SIG-M5 treated with dmso at 0.1 percent for 504 hours (cell line): ENCODE data around the gene SLC9A7.
"Not testable (repeated sequence)": the region's sequence is repeated elsewhere in the genome, so short reads cannot be mapped to it uniquely, and the experiment has no call there.

Experiments
- DNase-seq: peaks from one replicate; lab custom pipeline; 2025; ENCODE audit not compliant: unreplicated experiment; lab: John Stamatoyannopoulos, UW

The SLC9A7 gene

GRCh38 chrX:46758956-46759644 lies at the start of gene SLC9A7:
SLC9A7 (minus strand) TSS chrX:46759118; CDS start chrX:46759029, 89 bp downstream.
- peak; percentile 43 for DNase-seq

- DNase-seq = no peak
These were observed 46.4 kb upstream of the SLC9A7 start for GRCh38 chrX:46805270-46805669.

DNA sequence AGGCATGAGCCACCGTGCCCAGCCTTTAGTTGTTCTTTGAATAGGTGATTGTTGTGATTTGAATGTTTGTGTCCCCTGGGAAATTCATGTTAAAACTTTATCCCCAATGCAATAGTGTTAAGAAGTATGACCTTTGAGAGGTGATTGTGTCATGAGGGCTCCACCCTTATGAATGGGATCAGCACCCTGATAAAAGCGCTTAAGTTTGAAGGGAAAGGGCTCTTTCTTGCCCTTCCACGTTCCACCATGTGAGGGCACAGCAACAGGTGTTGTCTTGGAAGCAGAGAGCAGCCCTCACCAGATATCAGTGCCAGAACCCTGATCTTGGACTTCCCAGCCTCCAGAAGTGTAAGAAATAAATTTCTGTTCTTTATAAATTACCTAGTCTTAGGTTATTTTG lies 44.2 kb upstream of the SLC9A7 start:
- no peak for DNase-seq

GRCh38 chrX:46796574-46797191 lies 37.8 kb upstream of the SLC9A7 start:
- DNase-seq = peak; percentile 54

GRCh38 chrX:46793386-46794143 lies 34.6 kb upstream of the SLC9A7 start:
- no peak for DNase-seq

DNA sequence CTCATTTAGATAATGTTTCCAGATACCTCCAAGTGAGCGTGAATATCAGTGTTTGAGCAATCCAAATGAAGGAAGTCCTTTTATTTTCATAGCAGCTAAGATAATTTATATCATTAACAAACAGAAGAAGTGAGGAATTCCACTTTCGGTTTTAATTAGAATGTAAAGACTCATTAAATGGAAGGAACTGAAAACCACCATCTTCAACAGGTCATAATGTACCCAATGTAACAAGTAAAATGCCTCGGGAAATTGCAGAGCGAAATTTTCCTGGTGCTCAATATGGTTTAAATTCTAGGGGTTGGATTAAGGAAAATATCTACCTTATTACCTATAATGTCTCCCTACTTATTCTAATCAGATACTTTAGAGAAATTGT lies 33.9 kb upstream of the SLC9A7 start:
- DNase-seq = no peak

DNA sequence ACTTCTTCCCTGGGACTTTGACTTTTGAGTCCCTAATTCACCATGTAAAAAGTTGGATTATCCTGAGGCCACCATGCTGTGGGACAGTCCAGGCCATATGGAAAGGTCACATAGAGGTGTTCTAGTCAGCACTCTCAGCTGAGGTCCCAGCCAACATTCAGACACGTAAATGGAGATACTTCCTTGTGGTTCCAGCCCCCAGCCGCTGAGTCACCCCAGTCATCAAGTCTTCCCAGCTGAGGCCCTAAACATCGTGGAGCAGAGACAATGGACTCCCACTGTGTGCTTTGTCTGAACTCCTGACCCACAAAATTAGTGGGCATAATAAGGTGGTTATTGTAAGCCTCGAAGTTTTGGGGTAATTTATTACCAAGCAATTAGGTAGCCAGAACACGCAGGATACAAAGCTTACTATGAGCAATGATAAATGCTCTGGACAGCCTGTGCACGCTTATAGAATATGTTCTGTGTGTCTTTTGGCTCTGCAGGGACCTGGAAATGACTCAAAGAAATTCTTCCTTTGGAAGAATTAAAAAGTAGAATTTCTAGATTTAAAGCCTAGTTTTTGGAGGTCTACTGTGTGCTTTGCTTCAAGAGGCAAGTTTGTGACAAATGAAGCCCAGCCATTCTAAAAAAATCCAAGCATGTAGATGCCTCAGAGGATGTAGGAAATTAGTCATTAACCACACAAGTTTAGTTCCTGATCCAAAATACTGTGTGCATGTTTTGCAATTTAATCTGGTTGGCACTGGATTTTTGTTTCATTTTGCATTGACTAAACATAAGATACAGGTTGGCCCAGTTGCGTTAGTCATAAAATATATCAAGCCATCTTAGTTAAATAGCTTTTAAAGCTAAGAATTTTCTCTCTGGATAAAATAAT lies 33.2 kb upstream of the SLC9A7 start:
- DNase-seq = peak; percentile 92

- DNase-seq = no peak
These were observed 30.0 kb upstream of the SLC9A7 start for GRCh38 chrX:46788902-46789301.

DNA sequence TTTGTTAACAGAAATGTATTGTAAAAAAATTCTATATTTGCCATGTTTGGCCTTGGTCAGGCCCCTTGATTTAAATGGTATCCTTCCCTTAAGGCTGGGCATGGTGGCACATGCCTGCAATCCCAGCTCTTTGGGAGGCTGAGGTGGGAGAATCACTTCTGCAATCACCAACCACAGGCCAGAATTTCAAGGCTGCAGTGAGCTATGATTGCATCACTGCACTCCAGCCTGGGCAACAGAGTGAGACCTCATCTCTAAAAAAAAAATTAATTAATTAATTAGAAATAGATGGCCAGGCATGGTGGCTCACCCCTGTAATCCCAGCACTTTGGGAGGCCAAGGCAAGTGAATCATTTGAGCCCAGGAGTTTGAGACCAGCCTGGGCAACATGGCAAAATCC lies 25.5 kb upstream of the SLC9A7 start:
- DNase-seq = not testable (repeated sequence)

DNA sequence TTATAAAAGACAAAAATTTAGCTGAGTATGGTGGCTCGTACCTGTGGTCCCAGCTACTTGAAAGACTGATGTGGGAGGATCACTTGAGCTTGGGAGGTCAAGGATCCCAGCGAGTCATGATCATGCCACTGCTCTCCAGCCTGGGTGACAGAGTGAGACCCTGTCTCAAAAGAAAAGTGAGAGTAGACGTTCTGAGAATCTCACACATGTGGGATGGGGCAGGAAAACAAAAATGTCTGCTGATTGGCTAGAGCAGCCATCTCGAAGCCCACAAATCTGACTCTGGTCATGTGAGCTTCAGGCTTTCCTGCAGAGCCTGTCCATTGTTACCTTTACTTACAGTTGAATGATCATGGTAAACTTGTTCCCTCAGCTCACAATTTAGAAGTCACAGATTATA lies 23.1 kb upstream of the SLC9A7 start:
- DNase-seq = no peak

- DNase-seq = no peak
These were observed 19.3 kb upstream of the SLC9A7 start for GRCh38 chrX:46777971-46778810.

DNA sequence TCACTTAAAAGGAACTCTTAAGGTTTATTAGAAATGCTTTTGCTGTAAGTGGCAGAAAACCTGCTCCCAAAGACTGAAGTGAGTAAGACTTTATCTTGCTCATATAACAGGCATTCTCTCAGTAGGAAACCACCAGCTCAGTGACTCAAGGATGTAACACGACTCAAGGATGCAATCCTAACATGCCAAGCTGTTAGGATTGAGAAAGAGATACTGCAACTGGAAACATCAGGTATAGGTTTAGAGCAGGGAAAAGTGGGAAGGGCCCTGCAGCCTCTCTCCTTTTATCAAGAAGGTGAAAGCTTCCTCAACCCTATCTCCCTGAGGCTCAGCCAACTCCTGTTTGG lies 11.9 kb upstream of the SLC9A7 start:
- DNase-seq = no peak

GRCh38 chrX:46770000-46770816 lies 11.3 kb upstream of the SLC9A7 start:
- DNase-seq = no peak

GRCh38 chrX:46762963-46763362 lies 4.0 kb upstream of the SLC9A7 start:
- no peak for DNase-seq

DNA sequence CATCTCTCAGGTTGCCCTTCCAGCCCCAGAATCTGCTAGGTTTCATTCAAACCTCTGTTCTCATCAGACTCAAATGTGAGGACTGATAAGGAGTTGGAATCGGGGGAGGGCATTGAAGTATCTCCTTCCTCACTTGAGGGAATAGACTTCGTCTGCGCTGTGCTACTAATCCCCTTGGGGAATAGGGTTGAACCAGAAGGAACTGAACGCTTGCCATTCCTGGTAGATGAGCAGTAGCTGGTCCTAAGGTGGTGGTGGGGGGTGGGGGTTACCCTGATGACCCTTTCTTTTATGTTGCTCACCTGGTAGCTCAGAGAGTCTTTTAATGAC lies 692 bp upstream of the SLC9A7 start:
- no peak for DNase-seq

DNA sequence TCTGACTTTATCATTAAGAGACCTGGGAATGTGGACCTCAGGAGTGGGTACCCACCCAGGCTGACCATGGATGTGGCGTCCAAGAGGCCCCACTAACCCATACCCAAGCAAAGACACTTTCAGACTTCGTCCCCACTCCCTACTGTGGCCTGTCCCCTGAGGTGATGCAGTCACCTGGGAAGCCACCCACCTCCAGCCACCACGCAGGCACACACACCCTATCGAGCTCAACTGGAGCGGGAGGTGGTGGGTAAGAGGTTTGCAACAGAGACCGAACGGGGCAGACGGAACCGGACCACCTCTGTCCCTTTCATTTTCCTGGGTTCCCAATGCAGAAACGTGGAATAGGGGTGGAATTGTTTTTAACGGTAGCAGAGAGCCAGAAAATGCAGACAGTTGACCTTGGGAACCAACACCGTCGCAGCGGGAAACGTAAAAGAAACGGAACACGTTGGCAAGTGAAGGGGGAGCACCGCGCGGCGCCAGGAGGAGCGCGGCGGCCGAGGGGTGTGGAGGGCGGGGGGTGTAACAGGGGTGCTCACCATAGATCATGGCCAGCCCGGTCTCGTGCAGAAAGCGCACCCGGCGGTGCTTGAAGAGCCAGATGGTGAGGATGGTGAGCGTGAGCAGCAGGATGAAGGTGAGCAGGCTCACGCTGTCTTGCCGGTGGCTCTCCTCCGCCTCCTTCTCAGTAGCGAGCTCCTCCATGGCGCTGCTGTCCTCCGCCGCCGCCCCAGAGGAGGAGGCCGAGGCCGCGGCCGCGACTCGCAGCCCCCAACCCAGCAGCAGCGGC lies 559 bp downstream of the SLC9A7 start:
- no peak for DNase-seq

DNA sequence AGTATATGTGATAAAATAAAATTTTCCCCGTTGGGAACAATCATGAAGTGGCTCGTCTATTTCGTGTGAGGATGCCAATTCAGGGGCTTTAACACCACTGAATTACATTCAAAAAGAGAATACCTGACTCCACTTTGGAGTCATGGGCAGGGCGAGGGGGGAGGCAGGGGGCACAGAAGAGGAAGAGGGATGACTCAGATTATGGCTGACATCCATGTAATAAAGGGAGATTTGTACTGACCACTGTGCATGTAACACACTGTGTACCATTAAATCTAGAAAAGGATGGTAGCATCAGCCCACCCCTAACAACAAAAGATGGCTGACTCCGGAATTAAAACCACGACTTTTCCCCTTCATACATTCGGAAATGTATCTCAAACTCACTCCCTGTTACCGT lies 1.3 kb downstream of the SLC9A7 start:
- DNase-seq = no peak

DNA sequence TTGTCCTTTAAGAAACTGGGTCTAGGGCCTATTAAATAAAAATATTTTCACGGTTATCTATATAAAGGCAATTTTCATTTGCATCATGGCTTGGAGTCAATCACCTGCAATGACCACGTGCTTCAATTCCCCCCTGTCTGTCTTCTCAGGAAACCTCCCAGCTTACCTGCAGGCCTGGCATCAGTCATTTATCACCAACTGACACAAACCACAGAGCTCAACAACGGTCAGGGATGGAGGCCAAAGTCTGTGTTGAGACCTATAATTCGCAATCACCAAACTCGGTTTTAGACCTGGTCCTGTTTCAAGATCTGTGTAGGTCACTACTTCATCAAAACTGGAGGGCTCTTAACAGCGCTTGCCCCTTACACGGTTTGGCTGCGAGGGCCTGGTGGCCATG lies 1.9 kb downstream of the SLC9A7 start:
- no peak for DNase-seq

DNA sequence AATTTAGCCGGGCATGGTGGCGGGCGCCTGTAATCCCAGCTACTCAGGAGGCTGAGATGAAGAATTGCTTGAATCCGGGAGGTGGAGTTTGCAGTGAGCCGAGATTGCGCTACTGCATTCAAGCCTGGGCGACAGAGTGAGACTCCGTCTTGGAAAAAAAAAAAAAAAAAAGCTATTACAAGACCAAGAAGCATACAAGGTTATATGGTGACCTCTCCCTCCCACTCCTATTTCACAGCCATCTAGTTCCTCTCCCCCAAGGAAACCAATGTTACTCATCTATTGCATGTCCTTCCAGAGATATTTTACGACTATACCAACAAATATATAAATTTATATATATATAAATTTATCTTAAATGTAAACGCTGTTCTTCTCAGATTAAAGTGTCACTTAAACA lies 3.2 kb downstream of the SLC9A7 start:
- no peak for DNase-seq
